UCSD-AML1 (cell line): ENCODE results near the gene SPECC1L.
A peak's percentile ranks its signal among the peaks of the same experiment; 100 is the strongest.
"Not testable (repeated sequence)": the region's sequence is repeated elsewhere in the genome, so short reads cannot be mapped to it uniquely, and the experiment has no call there.

ENCODE experiments used
- DNase-seq: peaks from one replicate; lab custom pipeline; 2025; ENCODE audit not compliant: unreplicated experiment; lab: John Stamatoyannopoulos, UW

SPECC1L gene, protein sequence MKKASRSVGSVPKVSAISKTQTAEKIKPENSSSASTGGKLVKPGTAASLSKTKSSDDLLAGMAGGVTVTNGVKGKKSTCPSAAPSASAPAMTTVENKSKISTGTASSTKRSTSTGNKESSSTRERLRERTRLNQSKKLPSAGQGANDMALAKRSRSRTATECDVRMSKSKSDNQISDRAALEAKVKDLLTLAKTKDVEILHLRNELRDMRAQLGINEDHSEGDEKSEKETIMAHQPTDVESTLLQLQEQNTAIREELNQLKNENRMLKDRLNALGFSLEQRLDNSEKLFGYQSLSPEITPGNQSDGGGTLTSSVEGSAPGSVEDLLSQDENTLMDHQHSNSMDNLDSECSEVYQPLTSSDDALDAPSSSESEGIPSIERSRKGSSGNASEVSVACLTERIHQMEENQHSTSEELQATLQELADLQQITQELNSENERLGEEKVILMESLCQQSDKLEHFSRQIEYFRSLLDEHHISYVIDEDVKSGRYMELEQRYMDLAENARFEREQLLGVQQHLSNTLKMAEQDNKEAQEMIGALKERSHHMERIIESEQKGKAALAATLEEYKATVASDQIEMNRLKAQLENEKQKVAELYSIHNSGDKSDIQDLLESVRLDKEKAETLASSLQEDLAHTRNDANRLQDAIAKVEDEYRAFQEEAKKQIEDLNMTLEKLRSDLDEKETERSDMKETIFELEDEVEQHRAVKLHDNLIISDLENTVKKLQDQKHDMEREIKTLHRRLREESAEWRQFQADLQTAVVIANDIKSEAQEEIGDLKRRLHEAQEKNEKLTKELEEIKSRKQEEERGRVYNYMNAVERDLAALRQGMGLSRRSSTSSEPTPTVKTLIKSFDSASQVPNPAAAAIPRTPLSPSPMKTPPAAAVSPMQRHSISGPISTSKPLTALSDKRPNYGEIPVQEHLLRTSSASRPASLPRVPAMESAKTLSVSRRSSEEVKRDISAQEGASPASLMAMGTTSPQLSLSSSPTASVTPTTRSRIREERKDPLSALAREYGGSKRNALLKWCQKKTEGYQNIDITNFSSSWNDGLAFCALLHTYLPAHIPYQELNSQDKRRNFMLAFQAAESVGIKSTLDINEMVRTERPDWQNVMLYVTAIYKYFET

DNA sequence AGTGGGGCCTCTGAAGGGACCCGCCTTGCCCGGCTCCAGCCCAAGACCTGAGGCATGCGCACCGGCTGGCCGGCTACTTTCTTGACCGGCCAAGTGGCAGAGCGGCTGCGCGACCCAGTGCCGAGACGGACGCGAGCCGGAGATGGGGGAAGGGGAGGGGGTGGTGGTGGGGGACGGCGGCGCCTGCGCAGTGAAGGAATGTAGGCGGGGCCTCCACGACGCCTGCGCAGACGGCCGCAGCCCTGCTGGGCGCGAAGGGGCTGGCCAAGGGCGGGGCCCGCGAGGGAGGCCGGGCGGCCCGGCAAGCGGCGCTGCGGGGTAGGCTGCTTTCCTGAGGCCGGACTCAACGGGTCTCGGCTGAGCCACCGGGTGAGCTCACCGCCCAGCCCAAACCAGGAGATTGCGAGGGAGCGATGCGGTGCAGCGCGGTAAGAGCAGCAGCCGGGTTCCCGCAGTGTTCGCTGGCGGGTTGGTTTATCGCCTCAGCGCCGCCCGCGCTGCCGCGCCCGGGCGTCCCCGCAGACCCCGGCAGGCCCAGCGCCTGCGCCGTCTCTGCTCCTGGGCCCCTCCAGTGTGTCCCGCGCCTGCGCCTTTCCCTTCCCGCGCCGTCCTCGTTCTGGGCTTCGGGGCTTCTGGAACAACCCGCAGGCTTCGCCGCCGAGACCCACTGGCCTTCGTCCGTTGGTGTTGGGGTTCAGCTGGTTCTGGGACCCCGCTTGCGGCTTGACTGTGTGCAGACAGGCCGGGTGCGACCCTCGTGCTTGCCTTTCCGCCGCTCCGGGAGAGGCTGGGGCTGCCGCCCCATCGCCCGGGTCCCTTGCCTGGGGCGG lies at the start of gene SPECC1L:
SPECC1L (plus strand) TSS at position 276 of the 830 bp plus-strand sequence. CDS start 31,401 bp downstream, outside the sequence.
- peak; percentile 95 for DNase-seq

DNA sequence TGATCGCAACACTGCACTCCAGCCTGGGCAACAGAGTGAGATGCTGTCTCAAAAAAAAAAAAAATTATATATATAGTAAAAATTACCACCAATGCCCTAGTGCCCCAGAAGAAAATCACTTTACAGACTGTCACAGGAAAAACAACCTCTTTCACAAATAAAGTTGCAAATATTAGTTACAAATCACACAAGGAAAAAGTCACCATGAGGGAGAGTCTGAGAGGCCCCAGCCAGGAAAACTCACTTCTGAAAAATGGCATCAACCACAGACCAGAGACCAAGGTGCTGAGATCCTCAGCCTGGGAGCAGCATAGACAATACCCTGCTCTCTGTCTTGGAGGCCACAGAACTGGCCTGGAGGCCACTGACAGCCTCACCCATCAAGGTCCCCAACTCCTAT lies 46.2 kb upstream of the SPECC1L start:
- no peak for DNase-seq

DNA sequence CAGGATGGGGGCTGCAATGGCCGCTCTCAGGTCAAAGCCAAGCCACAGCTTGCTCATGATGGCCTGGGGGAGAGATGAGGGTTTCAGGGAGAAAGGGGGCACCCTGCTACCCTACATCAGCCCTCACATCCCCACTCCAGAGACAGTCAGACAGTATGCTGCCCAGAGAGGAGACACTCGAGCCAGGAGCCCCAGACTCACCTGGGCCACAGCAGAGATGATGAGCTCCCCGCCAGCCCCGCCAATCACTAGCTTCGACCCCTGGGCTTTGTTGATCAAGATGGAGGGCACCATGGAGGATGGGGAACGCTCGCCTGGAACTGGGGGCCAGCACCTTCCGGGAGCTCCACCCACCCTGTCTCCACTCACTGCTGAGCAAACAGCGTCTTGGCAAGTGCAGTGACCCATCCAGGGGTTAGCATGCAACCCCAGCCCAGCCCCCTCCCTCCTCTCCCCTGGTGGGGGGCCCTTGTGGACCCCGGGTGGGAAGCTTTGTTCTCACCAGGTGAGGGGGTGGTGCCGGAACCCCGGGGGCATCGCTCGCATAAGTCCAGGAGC lies 45.5 kb upstream of the SPECC1L start:
- no peak for DNase-seq

DNA sequence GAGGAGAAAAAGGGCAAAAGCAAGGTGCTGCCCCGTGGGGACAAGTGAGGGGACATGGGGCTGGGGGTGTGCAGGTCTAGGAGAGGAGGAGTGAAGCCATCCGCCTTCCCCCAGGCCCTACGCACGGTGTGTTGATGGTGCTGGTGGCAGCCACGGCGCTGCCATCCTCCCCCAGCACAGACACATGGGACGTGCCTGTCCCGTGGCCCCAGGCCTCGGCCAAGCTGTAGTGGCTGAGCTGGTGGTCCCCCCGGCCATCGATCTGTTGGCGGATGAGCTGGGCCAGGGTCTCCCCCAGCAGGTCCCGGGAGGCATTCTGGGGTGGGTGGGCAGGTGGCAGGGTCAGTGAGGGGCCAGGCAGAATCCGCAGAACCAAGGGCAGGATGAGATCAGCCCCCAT lies 44.7 kb upstream of the SPECC1L start:
- DNase-seq = no peak

DNA sequence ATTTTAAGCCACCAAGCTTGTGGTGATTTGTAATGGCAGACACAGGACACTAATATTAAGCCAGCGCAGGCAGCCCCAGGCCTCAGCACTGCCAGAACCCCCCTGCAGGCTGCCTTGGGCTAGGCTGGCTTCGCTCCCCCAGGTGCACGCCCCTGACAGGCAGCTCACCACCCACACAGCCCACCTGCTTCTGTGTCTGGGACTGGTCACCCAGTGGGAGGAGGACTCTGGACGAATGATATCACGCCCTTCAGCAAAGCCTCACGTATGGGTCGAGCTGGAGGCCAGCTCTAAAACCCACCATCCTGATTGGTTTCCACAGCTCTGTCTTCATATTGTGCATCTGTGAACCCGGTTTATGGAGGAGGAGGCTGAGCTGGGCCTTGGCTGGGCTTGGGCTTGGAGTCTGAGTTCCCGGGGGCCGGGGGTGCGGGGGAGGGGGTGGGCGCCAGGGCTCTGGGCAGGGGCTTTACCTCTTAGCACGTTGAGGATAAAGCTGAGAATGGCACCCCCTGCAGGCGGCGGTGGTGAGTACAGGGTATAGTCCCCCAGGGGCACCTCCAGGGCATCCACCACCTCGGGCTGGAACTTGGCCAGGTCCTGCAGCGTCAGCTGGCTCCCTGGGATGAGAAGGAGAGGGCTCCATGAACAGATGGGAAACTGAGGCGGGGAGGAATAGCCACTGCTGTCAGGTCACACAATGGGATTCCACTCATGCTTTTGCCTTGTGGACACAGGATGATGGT lies 39.5 kb upstream of the SPECC1L start:
- DNase-seq = peak; percentile 33

DNA sequence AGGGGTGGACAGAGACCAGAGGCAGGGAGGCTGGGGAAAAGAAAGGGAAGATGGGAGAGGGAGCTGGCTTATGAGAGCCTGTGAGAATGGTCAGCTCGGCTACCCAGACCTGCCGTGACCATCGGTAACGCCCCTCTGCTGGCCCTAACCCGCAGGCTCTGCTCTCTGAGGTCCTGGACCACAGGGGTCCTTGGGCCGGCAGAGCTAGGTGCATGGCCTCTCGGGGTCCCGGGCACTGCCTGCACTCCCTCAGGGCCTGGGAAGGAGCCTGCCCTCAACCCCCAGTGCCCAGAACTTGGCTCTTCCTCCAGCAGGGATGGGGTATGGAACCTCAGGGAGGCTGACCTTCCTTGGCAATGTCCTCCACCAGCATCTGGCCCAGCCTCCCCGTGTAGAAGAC lies 38.9 kb upstream of the SPECC1L start:
- no peak for DNase-seq

DNA sequence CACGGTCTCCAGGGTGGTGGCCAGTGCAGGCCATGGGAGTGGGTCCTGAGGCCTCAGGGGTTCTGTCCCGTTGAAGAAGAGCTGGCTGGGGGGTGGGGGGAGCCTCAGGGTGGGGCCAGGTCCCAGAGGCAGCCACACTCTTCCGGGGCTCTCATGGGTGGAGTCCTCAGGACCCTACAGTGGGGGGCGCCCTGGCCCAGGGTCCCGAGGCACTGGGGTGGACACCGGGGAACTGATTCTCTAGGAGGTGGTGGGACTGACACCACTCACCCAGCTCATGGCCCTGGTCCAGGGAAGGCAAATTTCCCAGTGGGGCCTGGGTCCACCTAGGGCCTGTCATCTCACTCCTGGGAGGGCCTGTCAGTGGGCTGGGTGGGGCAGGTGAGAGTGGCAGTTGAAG lies 38.5 kb upstream of the SPECC1L start:
- DNase-seq = no peak

DNA sequence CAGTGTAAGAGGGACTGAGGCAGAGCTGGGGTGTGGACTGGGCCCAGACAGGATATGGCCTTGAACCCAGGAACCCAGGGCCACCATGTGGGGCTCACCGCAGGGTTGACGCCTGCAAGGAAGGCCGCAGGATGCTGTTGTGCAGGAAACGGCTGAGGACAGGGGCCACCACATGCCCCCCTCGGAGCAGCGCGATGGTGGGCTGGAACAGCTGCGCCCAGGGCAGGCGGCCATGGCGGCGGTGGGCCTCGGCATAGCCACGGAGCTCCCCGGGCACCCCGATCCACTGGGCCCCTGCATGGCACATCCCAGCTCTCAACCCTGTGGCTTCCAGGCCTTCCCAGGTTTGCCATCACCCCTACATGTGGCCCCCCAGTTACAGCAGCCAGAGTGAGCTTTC lies 37.9 kb upstream of the SPECC1L start:
- no peak for DNase-seq

DNA sequence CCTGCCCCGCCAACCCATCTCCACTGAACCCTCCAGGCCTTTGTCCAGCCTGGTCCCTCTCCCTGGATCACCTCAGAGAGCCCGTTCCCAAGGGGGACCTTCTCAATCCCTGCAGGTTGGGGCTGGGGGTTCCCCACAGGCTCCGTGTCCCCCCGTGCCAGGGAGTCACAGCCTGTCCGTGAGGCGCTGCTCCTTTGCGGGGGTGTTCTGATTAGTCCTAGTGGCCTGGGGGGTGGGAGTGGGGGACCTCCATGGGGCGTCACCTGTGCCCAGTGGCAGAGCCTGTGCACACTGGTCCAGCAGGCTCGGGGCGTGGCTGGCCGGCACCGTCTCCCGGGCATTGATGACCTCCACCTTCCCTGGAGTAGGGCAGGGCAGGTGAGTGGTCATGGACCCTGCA lies 37.4 kb upstream of the SPECC1L start:
- no peak for DNase-seq

DNA sequence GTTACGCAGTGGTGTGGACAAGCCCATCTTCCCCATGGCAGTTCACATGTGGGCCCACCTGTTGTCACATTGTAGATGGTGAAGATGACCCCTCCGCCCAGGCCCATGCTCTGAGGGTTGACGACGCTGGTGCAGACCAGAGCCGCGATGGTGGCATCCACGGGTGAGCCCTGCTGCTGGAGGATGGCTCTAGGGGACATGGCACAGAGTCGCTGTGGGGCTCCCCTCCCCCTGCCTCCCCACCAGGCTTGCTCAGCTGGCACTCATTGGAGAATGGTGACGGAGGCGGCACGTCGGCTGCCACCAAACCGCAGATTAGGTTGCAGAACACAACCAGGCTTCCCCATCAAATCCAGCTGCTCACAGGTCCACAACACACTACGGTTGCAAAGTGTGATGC lies 36.8 kb upstream of the SPECC1L start:
- no peak for DNase-seq

DNA sequence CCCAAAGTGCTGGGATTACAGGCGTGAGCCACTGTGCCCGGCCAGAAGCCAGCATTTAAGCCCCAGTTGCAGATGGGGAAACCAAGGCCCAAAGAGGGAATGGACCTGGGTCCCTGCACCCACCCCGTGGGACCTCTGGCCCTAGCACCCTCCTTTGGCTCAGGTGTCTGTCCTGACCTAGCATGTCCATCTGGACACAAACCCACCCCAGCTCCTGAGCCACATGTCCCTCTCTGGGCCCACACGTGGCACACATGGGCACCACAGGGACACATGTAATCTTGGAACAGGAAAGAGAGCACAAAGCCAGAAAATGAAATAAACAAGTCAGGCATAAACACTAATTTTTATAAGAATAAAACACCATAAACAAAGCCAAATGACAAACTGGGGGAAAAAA lies 35.3 kb upstream of the SPECC1L start:
- DNase-seq = no peak

DNA sequence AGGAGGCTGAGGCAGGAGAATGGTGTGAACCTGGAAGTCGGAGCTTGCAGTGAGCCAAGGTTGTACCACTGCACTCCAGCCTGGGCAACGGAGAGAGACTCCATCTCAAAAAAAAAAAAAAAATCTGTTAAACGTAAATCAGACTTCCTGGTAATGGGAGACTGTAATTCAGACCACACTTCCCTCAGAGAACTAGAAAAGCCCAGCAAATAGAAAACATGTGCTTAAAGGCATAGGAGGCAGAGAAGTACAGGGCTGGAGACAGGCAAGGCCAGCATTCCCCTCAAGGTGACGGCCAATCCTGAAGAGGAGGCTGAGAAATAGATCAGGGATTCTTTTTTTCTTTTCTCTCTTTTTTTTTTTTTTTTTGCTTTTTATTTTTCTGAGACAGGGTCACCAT lies 34.0 kb upstream of the SPECC1L start:
- no peak for DNase-seq

DNA sequence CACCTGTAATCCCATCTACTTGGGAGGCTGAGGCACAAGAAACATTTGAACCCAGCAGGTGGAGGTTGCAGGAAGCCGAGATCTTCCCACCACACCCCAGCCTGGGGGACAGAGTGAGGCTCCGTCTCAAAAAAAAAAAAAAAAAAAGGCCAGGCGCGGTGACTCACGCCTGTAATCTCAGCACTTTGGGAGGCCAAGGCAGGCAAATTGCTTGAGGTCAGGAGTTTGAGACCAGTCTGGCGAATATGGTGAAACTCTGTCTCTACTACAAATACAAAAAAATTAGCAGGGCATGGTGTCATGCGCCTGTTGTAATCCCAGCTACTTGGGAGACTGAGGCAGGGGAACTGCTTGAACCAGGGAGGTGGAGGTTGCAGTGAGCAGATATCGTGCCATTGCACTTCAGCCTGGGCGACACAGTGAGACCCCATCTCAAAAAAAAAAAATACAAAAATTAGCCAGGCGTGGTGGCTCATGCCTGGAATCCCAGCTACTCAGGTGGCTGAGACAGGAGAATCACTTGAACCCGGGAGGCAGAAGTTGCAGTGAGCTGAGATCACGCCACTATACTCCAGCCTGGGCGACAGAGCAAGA lies 32.4 kb upstream of the SPECC1L start:
- not testable (repeated sequence) for DNase-seq

DNA sequence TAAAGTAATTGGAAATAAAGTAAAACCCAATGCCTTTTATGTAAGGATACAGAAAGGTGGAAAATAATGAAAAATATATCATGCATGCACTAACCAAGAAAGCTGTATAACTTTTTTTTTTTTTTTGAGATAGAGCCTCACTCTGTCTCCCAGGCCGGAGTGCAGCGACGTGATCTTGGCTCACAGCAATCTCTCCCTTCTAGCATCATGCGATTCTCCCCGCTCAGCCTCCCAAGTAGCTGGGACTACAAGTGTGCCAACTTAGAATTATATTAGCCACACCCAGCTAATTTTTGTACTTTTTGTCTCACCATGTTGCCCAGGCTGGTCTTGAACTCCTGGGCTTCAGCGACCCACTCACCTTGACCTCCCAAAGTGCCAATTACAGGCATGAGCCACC lies 30.2 kb upstream of the SPECC1L start:
- DNase-seq = no peak

DNA sequence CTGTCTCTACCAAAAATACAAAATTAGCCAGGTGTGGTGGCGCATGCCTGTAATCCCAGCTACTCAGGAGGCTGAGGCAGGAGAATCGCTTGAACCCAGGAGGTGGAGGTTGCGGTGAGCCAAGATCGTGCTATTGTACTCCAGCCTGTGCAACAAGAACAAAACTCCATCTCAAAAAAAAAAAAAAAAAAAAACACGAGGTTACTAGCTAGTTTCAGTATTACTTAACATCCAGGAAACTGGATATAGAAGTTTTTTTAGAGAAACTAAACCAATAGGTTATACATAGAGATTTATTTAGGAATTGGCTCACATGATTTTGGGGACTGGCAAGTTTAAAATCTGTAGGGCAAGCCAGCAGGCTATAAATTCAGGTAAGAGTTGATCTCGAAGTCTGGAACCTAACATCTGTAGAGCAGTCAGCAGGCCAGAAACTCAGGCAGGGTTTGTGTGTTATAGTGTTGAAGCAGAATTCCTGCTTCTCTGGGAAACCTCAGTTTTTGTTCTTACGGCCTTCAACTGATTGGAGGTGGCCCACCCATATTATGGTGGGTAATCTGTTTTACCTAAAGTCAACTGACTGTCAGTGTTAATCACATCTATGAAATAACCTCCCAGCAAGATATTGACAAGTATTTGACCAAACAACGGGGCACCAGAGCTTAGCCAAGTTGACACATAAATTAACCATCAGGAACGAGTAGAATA lies 29.5 kb upstream of the SPECC1L start:
- DNase-seq = not testable (repeated sequence)

DNA sequence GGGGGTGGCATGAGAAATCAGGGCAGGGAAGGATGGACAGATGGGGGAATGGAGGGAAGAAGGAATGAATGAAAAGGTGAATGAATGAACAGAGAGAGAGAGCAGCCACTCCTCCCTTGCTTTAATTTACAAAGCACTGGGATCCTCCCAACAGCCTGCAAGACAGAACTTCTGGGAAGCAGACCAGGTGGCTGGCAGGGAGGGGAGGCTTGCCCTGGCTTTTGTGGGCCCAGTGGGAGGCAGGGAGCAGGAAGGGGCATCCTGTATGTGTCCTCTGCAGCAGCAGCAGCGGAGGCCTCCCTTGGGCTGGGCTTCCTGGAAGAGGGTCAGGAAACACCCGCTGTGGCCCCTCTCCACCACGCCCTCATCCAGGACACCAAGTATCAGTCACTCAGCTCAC lies 27.2 kb upstream of the SPECC1L start:
- DNase-seq = peak; percentile 70

DNA sequence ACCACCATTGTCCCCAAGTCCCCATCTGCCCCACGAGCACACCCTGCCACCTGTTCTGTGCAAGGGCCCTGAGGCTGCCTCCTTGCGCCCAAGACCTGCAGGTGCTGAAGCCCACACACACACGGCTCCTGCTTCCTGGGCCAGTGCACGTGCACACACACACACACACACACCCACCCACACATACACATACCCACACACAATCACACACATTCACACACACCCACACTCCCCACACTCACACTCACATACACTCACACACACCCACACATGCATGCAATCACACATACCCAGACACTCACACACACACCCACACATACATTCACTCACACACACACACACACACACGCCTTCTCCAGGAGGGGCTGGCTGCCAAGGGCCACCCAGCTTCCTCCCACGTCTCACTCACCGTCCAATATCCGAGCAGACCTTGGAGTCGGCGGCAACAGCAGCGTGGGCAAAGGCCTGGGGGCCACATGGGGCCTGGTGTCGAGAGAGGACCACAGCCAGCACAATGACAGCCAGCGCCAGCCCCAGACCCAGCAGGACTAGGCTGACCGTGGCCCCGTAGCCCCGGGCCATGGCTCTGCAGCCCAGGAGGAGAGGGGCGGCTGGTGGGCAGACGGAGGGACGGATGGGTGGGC lies 26.4 kb upstream of the SPECC1L start:
- DNase-seq = peak; percentile 50

DNA sequence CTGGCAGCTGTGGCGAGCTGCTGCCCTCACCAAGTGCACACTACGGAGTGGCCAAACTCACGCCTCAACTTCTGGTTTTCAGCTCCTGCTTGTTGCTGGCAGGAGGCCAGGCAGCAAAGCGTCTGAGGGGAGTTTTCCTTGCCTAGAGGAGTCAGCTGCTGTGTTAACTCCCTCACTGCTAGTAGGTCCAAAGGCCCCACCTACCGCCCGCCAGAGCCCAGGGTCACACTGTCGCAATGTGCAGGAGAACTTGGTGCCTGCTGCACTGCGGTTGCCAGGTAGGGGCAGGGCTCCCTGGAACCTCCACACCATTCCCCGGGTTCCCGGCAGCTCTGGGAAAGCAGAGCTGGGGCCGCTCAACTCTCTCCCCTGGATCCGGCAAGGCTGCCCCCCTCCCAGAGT lies 25.6 kb upstream of the SPECC1L start, which contains the start of gene GGT5:
GGT5 (minus strand) TSS at position 53 of the 402 bp plus-strand sequence. CDS start 357 bp downstream, outside the sequence.
- peak; percentile 54 for DNase-seq
